GM18867 (cell line): ENCODE measurements around the gene TRPV4.

Experiments used
- ATAC-seq: cut with Tn5 transposase; IDR thresholded peaks from one replicate; pipeline ENCODE4 v1.9.1; 2021; ENCODE audit warnings: mild to moderate bottlenecking, moderate library complexity; ENCODE audit not compliant: unreplicated experiment

The TRPV4 gene

DNA sequence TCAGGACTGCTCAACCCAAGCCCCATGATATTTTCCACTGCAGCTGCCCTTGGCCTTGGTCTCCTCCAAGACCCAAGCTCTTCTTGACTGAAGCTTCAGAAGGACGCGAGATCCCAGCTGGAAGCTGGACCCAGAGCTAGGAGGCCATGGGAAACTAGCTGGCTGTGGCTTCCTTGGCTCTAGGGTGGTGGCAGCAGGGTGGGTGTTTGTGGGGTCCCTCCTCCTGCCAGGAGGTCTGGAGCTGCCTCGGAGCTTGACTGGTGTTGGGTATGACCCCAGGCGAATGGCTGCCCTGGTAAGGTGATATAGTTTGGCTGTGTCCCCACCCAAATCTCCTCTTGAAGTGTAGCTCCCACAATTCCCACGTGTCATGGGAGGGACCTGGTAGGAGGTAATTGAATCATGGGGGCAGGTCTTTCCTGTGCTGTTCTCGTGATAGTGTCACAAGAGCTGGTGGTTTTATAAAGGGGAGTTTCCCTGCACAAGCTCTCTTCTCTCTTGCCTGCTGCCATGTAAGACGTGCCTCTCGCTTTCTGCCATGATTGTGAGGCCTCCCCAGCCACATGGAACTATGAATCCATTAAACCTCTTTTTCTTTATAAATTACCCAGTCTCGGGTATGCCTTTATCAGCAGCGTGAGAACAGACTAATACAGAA lies 51.4 kb downstream of the TRPV4 start:
- no peak for ATAC-seq

DNA sequence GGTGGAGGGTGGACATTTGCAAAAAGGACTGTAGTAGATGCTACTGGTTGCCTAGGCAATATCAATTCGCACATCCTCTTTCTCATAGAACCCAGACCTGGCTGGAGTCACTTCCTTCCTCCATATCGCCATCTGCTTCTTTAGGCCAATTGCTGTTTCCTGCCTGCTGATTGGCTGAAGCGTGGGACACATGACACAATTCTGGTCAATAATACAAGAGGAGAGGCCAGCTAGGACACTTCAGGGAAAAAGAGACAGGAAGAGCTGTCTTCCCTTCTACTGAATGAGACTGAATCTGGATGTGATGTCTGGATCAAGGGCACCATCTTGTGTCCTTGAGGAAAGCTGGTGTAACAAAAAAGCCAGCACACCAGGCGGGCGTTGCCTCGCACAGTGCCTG lies 53.8 kb downstream of the TRPV4 start:
- ATAC-seq, result no peak

DNA sequence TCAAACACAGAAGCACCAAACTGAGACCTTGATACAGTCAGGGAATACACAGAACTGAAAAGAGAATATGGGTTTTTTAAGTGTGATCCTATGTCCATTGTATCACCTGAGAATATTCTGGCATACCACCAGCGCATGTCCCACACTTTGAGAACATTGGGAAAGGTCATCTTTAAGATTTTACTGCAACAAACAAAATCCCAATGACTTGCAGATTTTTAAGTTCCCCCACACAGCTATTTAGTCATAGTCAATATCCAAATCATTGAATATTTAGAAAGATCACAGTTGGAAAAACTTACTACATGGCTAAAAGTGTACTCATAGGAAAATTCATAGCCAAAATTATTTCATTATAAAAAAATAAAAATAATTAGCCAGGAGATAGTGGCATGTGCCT lies 54.5 kb downstream of the TRPV4 start:
- ATAC-seq, result no peak

DNA sequence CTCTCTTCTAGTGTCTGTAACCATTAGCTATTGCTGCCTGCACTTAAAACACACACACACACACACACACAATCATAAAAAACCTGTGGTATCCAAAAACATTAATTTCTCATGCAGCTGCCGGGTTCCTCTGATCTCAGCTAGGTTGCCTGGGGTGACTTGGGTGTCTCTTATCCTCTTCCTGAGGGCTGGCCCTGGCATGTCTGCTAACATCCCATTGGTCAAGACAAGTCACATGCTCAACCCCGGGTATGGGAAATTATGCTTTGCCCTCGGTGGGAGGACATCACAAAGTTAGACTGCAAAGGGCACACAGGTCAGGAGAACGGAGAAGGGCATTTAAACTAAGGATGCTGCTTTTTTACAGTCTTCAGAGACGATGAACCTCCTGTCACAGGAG lies 55.7 kb downstream of the TRPV4 start:
- no peak for ATAC-seq

DNA sequence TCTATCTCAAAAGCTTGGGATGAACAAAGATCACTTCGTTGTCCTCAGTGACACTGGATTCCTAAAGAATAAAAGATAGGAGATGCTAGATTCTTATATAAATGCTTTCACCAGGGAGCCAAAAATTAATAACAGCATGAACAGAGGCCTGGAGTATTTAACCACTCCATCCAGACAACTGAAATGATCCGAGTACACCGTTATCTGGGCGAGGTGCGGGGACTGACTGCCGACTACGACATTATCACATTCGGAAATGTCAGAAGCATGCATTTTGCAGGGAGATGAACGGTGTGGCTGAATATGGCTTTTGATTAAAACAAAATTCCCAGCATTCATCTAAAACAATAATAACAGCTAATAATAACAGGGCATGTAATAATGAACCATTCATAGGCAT lies 56.6 kb downstream of the TRPV4 start:
- ATAC-seq, result no peak

DNA sequence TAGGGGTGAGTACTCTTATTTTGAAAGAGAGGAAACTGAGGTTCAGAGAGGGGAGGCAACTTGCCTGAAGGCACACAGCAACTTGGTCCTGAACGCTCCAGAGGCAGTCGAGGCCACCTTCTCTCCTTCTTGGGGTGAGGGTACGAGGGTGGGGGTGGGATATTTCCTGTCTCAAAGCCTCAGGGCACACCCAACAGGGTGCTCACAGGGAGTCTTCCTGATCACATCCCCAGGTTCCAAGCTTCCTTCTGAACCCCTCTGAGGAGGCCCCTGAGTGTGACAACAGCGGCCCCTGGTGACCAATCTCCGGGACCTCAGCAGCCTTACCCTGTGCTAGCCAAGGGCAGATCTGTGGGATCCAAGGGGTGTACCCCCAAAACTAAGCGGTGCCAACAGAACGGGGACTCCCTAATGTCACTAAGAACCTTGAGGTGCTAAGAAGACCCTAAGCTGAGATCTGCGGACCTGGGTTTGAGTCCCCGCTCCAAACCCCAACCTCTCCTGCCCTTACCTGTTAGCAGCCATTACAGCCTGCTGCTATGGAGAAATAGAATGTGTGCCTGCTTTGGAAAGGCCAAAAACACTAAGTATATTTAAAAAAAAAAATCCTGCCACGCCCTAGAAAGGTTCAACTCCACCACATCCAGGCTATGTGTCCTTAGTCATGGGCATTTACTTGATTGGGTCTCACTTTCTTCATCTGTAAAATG lies 57.9 kb downstream of the TRPV4 start:
- no peak for ATAC-seq

DNA sequence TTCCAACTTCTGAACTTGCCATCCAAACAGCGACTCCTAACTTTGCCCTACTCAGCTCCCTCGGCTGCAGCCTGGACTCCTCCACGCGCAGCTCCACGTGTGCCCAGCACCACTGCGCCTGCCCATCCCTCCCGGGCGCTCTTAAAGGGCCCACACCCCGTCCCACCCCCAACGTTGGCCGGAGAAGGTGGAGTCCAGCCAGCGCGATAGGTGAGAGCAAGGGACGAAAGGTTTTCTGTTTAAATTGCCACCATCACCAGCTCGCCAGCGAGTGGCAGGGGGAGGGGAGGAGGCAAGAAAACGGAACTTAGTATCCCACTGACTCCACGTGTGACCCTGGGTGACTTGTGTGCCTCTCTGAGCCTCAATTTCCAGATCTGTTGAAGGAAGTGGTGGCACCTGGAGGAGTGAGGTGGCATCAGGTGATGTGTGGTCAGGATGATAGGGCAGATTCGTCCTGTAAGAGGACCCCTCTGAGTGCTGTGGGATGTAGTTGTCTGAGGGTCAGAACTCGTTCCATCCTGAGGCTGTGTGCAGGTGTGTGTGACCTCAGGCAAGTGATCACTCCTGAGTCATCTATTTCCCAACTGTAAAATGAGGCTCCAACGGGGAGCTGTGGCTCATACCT lies 59.7 kb downstream of the TRPV4 start:
- no peak for ATAC-seq

DNA sequence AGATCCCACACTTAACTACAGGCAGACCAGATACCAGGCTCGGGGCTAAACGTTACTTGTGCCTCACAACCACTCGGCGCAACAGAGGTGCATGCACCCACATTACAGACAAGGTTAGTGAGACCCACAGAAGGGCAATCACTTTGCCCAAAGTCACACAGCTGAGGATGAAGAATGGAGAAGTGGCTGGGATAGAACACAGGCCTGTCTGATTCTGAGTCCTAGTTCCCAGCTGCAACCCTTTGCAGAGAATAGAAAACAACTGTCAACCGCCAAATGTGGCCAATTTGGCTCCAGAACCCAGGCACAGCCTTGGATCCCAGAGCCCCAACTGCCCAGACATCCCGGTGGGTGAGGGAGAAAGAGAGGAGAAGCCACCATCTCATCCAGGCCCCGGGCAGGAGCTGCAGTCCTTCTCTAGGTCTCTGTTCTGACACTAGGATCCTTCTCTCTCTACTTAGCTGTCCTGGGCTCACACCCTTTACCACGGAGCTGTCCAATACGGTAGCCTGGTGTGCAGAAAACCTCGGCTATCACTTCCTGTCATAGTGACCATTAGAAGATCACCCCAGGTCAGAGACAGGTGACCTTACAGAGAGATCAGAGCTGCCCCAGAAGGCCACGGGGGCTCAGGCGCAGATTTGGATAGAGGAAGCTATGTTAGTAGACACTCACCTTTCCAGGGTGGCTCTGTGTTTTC lies 60.4 kb downstream of the TRPV4 start:
- no peak for ATAC-seq

DNA sequence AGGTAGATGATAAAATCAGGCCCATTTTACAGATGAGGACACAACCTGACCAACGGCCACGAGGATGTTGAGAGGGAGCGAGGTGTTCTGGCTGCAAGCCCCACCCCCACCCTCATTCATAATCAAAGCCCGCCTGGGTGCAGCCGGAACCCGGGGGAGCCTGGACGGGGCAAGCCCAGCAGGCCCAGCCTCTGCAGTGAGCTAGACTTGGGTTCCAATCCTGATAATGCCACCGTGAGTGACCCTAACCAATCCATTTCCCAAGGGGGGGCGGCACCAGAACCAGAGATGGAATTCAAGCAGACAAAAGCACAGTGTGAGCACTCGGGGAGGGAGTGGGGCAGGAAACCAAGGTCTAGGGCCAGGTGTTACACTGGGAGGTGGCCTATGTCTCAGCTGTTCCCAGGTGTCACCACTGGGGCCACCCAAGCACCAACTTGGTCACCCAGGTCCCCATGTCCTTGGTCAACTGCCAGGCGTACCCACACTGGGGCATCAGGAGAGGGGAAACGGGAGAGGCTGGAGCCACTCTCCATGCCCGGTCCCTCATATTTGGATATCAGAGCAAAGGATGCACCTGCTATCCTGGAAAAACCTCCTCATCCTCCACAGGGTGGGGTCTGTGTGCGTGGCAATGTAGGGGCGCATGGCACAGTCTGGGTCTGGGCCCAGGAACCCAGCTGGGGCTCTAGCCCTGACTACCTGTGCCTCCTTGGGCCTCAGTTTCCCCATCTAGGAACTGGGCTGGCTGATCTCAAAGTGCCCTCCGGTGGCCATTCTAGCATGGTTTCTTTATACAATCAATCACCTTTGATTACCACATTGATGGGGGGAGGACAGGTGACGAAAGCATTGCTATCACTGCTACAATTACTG lies 61.2 kb downstream of the TRPV4 start:
- ATAC-seq, result no peak

DNA sequence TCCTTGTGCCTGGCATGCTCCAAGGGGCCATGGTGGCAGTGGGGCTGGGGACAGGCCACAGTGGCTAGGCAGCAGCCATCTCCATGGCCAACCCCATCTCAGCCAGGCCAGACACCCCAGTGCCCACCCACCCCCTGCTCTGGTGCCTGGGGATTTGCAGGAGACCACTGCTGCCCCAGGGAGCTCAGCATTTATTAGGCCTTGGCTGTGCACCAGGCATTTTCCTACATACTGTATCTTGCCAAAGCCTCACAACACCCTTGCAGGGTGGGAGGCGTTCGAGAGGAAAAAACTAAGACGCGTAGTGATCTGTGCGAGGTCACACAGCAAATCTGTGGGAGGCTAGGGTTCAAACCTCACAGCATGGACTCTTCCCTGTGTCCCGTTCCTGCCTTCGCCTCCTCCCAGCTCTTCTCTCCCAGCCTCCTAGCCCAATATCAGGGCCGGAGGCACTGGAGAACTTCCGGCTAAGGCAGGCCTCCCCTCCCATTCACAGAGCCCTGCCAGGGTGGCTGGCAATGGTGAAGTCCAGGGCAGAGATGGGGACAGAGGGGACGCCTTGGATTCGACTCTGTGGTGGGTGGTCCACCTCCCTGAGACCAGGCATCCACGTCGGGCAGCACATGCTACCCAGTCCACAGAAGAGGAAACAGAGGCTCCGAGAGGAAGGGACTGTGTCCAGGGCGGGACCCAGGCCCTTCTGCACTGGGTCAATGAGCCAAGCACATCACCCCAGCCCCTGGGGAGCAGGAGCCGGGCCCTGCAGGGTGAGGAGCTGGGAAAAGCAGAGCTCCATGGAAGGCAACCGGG lies 62.1 kb downstream of the TRPV4 start:
- no peak for ATAC-seq

DNA sequence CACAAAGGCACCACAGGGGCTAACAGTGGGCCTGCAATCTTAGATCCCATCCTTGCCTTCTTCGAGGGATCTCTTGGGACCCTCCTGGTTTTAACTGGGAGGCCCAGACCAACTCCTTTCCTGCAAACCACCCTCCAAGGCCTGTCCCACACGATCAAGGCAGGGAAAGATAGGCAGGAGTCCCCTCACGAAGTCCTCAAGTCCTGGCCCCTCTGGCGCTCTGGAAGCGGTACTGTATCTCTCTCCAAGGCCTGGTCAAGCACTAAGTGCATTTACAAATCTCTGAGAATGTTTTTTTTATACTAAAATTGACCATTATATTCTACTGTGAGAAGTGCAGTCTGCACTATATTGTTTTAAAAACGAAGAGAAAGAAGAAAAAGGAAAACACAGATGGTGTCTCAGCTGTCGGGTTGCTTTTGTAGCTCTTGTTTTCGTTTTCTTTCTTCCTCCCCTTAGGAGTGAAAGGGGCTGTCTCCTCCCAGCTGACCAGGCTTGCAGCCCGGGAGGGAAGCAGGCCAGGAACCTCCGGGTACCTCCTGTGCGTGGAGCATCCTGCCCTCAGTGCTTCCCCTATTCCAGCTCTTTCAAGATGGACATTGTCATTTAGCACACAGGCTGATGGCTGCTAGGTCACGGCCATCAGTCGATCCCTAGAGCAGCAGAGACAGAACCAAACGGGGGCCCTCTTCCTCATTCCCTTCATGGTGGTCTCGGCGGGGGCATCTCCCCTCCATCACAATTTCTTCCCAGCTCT lies 62.9 kb downstream of the TRPV4 start:
- ATAC-seq, result no peak

DNA sequence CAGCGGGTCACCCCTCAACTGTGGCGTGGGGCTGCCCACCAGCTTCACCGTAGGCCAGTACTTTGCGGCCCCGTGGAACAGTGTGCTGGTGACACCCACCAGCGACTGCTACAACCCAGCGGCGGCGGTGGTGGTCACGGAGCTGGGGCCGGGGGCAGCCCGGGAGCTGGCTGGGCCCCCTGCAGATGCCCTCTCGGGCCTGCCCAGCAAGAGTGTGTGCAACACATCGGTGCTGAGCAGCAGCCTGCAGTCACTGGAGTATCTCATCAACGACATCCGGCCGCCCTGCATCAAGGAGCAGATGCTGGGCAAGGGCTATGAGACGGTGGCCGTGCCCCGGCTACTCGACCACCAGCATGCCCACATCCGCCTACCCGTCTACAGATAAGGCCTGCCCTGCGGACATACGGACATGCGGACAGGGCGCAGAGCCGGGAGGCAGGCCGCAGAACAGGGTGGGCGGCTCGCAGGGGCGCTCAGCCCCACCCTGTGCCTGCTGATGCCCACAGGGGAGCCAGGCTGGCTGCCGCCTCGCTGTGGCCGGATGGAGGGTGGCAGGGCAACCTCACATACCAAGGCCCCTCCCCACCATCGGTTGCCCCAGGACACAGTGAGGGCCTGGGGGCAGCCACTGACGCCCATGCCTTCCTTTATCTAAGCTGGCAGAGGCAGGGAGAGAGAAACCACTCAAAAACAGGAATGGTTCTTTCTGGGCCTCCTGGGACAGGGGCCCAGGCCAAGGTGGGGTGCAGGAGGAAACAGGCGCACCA lies 64.1 kb downstream of the TRPV4 start:
- no peak for ATAC-seq

DNA sequence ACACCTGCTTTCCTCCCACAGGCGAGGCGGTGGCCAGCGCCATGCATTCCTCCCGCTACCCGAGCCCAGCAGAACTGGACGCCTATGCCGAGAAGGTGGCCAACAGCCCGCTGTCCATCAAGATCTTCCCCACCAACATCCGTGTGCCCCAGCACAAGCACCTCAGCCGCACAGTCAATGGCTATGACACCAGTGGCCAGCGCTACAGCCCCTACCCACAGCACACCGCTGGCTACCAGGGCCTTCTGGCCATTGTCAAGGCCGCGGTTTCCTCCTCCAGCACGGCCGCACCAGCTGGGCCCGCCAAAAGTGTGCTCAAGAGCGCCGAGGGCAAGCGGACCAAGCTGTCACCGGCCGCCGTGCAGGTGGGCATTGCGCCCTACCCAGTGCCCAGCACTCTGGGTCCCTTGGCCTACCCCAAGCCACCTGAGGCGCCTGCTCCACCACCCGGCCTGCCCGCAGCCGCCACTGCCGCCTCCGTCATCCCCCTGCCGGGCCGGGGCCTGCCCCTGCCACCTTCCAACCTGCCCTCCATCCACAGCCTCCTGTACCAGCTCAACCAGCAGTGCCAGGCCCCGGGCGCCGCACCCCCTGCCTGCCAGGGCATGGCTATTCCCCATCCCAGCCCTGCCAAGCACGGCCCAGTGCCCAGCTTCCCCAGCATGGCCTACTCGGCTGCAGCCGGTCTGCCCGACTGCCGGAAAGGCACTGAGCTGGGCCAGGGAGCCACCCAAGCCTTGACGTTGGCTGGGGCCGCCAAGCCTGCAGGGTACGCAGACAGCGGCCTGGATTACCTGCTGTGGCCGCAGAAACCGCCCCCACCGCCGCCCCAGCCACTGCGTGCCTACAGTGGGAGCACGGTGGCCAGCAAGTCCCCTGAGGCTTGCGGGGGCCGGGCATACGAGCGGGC lies 65.0 kb downstream of the TRPV4 start:
- no peak for ATAC-seq

DNA sequence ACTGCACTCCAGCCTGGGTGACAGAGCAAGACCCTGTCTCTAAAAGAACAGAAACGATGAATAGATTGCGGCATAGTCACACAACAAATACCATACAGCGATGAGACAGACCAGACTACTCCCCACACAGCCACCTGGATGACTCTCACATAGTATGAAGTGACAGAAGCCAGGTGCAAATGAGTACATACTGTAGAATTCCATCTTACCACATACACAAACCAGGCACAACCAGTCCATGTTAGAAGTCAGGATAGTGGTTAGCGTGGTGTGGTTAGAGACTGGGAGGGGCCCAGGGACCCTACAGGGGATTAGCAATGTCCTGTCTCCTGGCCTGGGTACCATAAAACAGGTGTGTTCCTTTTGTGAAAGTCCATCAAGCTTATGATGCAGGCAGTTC lies 65.7 kb downstream of the TRPV4 start:
- no peak for ATAC-seq

DNA sequence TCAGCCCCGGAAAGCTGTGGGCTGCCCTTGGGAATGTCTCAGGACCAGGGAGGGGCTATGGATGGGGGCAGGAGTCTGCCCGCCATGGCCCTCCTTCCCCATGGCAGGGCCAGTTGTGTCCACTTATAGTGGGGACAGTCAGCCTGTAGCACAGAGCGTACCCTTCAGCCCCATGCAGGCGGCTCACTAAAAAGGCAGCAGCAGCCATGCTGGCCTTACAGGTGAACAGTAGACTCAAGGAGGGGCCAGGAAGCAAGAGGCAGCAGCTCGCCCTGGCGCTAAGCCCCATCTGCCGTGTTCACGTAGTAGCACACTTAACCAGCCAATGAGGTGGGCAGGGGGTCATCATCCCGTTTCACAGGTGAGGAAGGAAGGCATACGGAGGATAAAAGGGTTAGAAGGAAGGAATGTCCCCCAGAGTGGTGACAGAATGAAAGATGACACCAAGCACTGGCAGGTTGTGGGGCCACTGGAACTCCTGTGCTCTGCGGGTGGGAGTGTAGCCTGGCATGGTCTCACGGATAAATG lies 66.9 kb downstream of the TRPV4 start:
- no peak for ATAC-seq

DNA sequence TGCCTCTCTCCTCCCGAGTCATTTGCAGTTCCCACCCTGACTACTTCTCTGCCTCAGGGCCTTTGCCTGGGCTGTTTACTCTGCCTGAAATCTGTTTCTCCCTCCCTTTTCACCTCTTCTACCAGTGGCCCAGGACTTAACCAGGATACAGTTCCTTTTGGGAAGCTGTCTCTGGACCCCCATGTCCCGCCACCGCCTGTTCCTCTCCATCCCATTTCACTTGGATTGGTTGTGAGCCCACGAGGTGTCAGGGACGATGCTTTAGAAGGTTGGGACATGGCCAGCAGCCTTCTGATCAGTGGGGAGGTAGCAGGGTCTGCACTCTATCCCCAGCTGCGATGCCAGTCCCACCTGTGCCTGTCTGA lies 67.8 kb downstream of the TRPV4 start:
- no peak for ATAC-seq

DNA sequence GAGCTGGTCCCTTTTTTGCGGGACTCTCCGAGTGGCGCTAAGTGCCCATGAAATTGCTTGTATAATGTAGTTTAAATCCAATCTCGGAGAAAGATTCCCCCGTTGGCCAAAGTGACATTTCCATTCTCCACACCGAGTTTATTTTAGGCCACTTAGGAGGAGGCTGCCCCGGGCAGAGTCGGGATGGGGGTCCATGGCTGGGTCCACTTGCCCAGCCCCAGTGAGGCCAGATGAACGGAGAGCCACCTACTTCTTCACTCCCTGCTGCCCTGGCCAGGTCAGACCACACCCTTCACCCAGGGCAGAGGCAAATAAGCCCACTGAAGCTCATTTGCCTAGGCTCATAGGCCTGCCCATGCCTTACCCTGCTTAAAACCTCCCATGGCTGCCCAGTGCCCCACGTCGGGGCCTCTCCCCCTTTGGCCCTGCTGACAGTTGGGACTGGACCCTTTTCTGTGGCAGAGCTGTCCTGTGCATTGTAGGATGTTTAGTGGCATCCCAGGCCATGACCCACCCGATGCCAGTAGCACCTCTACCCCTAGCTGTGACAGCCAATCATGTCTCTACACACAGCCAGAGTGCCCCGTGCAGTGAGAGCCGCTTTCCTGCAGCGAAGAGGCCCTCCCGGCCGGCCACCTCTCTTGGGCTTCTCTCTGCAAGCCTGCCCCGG lies 68.3 kb downstream of the TRPV4 start:
- ATAC-seq, result no peak
